ENCODE results near the gene PDE4C. TPM values are rescaled to one million over a fixed set of nuclear protein-coding genes. Genes with fewer than 3 reads are reported as not detected.

Gene PDE4C
- total and polyA plus RNA-seq, 11 donors, result 0.16 to 4.6 (median 1.1) TPM; not detected in 1

DNA sequence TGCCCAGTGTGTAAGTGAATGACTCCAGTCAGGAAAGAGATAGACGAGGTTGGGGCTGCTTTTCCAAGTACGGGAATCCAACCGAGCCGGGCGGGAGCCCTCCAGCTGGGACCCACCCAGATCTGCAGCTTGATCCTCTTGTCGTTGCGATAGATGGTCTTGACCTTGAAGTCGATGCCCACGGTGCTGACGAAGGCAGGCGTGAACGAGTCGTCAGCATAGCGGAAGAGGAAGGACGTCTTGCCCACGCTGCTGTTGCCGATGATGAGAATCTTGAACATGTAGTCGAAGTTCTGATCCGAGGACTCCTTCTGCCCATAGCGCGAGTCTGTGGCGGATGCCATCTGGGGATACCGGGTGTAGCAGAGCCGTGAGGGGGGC is 23.9 kb downstream of the PDE4C start:
- intact Hi-C loops (cut with DNase I), result loop anchor here in 3 of 10 donors (5.0 to 10.0 kb wide), 3 partner anchors 122 to 212 kb away; partner anchors contain the start of genes LSM4 (in 2 of the 3) and SSBP4 (in 1 of the 3)
- peak overlapping the region in 3 of 12 donors; percentile 67 to 91 (median 86) for H3K4me3 ChIP-seq

DNA sequence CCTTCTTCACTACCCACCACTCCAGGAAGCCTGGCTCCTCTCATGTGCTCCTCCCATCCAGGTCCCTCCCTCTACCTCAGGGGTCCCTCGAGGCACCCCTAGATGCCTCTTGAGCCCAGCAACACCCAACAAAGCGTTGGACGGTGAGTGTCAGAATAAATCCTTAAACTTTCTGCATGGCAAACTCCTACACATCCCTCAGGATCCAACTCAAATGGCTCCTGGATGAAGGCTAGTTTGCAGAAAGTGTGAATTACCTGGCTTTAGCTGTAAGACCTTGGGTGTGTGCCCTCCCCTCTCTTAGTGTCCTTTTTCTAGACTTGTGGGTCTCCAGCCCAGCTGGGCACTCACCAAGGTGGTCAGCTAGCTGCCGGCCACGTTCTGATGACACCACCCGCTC is 27.9 kb downstream of the PDE4C start:
- Histone ChIP-seq H3K4me3 (no peak overlapping the region), H3K36me3 (peaks cover 0 to 58% (median 44%) of the 10 kb centered on the region in 9 donors), H3K27me3 (no peaks in the 10 kb centered on the region), H3K4me1 (peaks cover 0 to 27% (median 21%) of the 10 kb centered on the region in 12 donors), H3K9me3 (no peaks in the 10 kb centered on the region), H3K27ac (no peak overlapping the region)
- DNase-seq, result no peak
- ATAC-seq, result no peak
- TF ChIP-seq, protein P1, sequence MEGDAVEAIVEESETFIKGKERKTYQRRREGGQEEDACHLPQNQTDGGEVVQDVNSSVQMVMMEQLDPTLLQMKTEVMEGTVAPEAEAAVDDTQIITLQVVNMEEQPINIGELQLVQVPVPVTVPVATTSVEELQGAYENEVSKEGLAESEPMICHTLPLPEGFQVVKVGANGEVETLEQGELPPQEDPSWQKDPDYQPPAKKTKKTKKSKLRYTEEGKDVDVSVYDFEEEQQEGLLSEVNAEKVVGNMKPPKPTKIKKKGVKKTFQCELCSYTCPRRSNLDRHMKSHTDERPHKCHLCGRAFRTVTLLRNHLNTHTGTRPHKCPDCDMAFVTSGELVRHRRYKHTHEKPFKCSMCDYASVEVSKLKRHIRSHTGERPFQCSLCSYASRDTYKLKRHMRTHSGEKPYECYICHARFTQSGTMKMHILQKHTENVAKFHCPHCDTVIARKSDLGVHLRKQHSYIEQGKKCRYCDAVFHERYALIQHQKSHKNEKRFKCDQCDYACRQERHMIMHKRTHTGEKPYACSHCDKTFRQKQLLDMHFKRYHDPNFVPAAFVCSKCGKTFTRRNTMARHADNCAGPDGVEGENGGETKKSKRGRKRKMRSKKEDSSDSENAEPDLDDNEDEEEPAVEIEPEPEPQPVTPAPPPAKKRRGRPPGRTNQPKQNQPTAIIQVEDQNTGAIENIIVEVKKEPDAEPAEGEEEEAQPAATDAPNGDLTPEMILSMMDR (IDR thresholded peaks at IDR 0.05), result no peak
- TF ChIP-seq POLR2A (IDR thresholded peaks at IDR 0.05), result no peak
- WGBS, 4 donors, result 91 to 95% (median 92%) methylated on average over 6 of the region's 6 CpGs
- intact Hi-C loops (cut with DNase I), result loop anchor here in 1 of 10 donors (10.0 kb wide), 1 partner anchor 126 kb away; the partner anchor contains the start of gene LSM4

More for the DNA sequence above, 23.9 kb downstream of the PDE4C start:
- H3K9me3 ChIP-seq, result no peaks in the 10 kb centered on the region
- H3K27ac ChIP-seq, result peak overlapping the region in 3 of 12 donors; percentile 51 to 84 (median 84)
- no peaks in the 10 kb centered on the region for H3K27me3 ChIP-seq
- 77 to 80% (median 79%) methylated on average over 24 of the region's 24 CpGs for WGBS, 4 donors
- TF ChIP-seq, protein P1 (IDR thresholded peaks at IDR 0.05), result no peak
- TF ChIP-seq POLR2A (IDR thresholded peaks at IDR 0.05), result no peak
- no peak for DNase-seq
- H3K4me1 ChIP-seq, result peaks cover 0 to 31% (median 20%) of the 10 kb centered on the region in 12 donors
- ATAC-seq, result no peak
- peaks cover 0 to 39% (median 31%) of the 10 kb centered on the region in 9 donors for H3K36me3 ChIP-seq

DNA sequence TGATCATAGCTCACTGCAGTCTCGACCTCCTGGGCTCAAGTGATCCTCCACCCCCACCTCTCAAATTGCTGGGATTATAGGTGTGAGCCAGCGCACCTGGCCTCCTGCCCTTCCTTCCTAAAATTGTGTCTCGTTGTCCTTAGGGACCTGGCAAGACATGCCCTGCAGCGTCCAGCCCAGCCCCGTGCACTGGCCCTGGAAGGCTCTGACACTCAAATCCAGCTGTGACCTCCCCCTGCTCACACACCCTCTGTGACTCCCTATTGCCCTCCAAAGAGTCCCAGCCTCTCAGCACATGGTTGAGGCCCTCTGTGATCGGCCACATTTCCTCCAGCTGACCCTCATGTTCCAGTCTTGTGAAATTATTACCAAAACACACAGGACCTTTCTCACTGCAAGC is 28.3 kb downstream of the PDE4C start:
- Histone ChIP-seq H3K27ac (no peak overlapping the region), H3K27me3 (no peaks in the 10 kb centered on the region), H3K4me1 (peaks cover 0 to 24% (median 18%) of the 10 kb centered on the region in 12 donors), H3K9me3 (no peaks in the 10 kb centered on the region), H3K4me3 (no peak overlapping the region), H3K36me3 (peaks cover 0 to 58% (median 44%) of the 10 kb centered on the region in 9 donors)
- no peak for ATAC-seq
- no peak for TF ChIP-seq POLR2A (IDR thresholded peaks at IDR 0.05)
- no peak for DNase-seq
- intact Hi-C loops (cut with DNase I), result loop anchor here in 1 of 10 donors (10.0 kb wide), 1 partner anchor 127 kb away; the partner anchor contains the start of gene LSM4
- 56 to 65% (median 60%) methylated on average over 6 of the region's 6 CpGs for WGBS, 4 donors

DNA sequence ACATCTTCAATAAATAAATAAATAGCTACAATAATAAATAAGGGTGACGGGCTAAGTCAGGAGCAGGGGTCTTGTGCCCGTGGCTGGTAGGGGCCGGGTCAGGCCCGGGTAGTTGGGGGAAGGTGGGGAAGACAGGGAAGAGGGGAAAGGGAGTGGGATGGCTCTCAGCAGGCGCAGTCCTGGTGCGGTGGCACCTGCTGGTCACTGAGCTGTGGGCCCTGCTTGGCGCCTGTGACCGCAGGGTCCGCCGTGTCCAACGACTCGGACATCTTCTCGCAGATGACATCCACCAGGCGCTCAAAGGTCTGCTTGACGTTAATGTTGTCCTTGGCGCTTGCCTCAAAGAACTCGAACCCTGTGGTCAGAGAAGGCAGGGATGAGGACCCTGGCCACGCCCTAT is 28.9 kb downstream of the PDE4C start:
- ATAC-seq, result no peak
- no peak for TF ChIP-seq POLR2A (IDR thresholded peaks at IDR 0.05)
- TF ChIP-seq, protein P1 (IDR thresholded peaks at IDR 0.05), result no peak
- DNase-seq, result no peak
- H3K27me3 ChIP-seq, result no peaks in the 10 kb centered on the region
- no peaks in the 10 kb centered on the region for H3K9me3 ChIP-seq
- intact Hi-C loops (cut with DNase I), result loop anchor here in 1 of 10 donors (10.0 kb wide), 1 partner anchor 127 kb away; the partner anchor contains the start of gene LSM4
- H3K4me1 ChIP-seq, result peaks cover 0 to 18% (median 12%) of the 10 kb centered on the region in 12 donors
- peaks cover 0 to 58% (median 44%) of the 10 kb centered on the region in 9 donors for H3K36me3 ChIP-seq
- WGBS, 4 donors, result 88 to 94% (median 93%) methylated on average over 18 of the region's 18 CpGs
- no peak overlapping the region for H3K27ac ChIP-seq
- H3K4me3 ChIP-seq, result no peak overlapping the region

All from heart left ventricle (tissue), 16 donors.